ENCODE data around the gene TARBP2.
A peak's percentile ranks its signal among the peaks of the same experiment; 100 is the strongest.

Gene TARBP2

DNA sequence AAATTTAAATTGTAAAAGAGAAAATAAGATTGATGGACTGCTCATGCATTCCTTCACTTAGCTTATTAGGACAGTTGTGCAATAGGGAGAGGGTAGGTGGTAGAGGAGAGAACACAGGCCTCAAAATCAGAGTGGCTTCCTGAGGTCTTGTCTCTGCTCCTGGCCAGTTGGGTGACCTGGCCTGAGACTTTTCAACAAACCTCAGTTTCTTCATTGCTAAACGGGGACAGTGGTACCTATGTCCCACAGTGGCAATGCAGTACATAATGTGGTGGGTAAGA lies 4.4 kb upstream of the TARBP2 start:
- no peak for DNase-seq

DNA sequence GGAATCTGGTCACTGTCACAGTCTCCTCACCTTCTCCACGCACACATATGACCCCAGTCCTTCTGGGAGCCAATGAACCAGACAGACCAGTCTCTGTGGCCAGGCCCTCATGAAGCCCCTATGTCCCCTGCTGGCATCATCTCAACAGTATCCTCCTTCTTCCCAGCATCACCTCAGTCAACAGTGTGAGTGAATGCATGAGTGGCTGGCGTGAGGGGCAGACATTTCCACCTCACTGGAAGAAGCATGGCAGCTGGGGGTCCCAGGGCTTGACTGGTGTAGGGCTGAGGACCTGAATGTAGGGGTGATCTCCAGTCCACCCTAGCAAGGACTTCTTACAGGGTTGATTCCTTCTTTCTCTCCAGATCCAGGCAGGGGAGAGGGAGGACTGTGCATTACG lies 3.6 kb upstream of the TARBP2 start:
- DNase-seq: no peak

DNA sequence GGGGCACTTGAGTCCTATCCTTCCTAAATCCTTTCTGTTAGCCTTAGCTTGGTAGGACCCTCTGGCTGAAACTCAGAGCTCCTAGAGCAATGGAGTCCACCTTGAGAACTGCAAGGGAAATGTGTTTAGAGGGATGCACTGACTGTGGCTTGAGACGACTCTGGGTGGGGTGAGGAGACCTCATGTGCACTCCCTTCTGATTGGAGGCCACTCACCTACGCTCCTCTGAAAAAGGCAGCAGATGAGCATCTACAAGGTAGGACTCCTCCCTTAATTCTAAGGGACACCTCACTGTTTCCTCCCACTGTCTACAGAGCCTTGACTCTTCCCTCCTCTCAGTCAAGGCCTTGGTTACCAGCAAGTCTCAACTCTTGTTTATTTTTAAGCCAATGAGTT lies 2.9 kb upstream of the TARBP2 start:
- no peak for DNase-seq

DNA sequence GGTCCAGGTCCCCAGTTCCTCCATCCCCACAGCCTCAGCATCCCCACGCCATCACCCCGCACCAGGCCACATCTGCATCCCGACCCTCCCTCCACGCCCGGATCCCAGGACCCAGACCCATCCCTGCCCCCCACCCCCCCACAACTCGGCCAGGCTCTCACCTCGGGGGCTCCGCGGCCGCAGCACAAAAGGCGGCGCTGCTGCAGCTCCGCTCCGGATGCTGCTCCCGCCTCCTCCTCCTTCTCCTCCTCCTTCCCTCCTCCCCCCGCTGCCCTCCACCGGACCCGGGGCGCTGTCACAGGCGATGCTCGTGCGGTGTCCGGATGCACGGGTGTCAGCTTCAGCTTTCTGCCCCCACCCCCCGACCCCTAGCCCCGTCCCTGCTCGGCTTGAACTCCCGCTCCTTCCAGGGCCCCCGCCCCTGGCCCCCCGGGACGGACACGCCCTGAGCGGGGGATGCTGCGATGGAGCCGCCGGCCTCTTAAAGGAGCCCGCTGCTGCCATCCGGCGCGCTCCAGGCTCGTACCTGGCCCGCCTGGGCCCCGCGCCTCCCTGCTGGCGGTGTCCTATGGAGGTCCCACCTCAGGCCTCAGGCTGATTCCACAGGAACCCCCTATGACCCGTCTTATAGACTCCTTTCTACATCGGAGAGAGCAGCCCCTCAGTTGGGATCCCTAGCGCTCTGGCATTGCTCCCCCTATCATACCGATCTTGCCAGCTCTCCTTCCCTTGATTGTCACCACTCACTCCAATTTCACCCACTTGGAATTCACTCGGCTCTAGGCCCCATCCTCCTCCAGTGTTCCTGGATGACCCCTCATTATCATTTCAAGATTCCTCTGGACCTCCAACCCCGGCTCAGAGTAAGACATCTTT lies 1.6 kb upstream of the TARBP2 start, which contains the start of gene MAP3K12:
Gene MAP3K12, minus strand, starts transcription at position 193 of the 876 bp plus-strand sequence. CDS start 12,067 bp downstream, outside the sequence.
- peak; percentile 78 for DNase-seq

DNA sequence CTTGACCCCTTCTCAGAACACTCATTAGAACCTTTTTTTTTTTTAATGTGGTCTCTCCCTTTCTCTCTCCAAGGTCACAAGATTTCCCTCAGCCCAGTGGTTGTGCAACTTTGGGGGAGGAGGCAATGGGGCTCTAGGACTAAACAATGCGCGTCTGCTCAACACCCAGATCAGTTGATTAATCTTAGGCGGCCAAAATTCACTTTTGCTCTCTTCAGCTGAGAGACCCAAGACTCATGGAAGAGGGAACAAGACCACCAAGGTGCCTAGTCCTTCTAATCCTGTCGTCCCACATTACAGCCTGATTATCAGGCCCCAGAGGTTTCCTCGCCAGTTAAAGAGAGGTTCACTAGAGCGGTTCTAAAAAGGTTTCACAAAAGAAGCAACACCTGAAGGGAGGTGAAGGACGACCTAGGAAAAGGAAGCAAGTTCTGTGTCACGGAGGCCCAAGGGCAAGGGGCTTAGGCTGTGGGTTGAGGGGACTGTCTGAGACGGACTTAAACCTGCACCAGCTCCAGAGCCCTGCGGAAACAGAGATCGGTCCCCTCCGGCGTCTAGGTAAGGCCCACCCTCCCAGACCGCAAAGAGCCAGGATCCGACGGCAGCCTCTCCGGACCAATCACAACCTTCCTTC lies 824 bp upstream of the TARBP2 start:
- no peak for DNase-seq

DNA sequence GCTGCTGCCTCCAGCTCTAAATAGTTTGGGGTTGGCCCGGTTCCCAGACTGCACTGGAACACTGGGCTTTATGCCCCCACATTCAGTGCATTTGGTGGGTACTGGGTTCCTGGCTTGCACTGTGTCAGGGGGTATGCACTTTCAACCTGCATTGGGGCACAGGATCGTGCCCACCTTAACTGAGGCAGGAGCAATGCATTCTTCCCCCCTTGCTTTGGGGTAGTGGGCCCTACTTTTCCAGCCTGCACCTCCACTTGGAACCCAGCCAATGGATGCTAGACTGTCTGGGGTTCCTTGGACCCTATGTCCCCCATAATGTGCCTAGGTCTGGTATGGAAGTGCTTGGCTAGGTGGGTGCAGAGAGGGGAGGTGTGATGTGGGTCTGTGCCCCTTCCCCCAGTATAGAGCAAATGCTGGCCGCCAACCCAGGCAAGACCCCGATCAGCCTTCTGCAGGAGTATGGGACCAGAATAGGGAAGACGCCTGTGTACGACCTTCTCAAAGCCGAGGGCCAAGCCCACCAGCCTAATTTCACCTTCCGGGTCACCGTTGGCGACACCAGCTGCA lies 615 bp downstream of the TARBP2 start:
- no peak for DNase-seq

DNA sequence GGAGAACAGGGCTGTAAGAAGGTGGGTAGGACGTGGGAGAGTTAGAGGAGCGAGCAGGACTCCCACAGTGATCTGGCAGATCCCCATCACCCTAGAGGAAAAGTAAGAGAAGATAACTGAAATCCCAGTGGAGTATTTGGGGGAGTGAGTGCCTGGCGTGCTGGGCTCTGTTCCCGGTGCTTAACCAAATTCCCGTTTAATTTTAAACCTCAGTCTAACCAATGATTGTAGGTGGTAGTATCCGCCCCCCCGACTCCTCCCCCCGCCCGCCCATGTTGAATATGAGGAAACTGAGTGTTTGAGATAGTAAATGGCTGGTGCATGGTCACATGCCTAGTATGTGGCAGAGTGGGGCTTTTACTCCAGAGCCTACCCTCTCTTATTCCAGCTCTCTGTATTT lies 1.2 kb downstream of the TARBP2 start:
- no peak for DNase-seq

DNA sequence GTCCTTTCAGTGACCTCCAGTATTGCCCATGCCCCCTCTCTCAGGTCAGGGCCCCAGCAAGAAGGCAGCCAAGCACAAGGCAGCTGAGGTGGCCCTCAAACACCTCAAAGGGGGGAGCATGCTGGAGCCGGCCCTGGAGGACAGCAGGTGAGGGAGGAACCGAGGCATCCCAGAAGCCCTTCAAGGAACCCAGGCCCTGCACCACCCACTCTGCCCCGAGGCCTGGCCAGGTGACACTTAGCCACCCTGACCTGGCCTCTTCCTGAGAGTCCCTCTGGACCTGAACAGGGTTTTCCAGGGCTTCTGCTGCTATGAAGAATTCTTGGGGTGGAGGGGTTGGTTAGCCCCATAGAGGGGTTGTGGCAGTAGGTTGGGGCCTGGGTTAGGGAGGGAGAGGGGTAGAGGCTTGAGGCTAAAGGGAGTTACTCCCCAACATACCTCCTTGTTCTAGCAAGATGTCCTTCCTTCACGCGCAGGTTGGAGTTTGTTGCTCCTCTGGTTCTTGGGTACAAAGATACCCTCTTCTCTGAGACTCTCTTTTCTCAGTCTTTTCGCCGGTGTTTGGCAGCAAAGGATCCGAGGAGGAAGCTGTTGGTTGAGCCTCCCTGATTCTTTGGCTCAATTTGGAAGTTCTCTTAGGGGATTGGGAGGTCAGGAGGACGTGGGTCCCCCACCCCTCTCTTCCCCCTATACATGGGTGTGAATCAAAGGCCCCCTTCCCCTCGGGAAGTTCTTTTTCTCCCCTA lies 2.1 kb downstream of the TARBP2 start:
- DNase-seq: no peak

DNA sequence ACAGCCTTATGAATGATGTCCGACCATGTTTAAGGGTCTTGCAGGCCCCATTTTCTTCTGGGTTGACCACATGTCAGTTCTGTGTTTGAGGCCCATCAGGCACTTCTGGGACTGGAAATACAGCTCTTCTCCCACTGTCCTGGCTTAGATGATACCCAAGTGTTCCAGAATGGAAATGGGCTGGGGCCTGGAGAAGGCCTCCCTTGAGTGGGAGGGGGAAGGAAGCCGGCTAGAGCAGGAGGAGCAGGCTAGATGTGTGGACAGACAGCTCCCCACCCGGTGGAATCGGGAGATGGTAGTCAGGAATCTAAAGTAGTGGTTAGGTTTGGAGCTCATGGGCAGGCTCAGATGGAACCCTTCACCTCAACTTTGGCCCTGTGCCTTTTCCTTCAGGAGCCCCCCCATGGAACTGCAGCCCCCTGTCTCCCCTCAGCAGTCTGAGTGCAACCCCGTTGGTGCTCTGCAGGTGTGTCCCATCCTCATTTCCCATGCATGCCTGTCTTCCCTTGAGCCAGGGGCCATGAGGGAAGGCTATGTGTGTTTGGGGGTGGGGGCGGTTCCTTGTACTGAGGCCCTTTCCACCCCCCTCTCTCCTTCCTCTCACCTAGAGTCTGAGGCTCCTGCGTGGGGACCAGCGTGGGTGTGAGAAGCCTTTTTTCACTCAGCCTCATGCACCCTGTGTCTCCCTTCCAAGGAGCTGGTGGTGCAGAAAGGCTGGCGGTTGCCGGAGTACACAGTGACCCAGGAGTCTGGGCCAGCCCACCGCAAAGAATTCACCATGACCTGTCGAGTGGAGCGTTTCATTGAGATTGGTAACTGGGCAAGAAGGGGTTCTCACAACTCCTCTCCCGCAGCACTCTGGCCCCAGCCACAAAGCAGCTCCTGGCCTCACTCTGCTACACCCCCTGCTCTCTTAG lies 3.2 kb downstream of the TARBP2 start:
- DNase-seq: no peak

DNA sequence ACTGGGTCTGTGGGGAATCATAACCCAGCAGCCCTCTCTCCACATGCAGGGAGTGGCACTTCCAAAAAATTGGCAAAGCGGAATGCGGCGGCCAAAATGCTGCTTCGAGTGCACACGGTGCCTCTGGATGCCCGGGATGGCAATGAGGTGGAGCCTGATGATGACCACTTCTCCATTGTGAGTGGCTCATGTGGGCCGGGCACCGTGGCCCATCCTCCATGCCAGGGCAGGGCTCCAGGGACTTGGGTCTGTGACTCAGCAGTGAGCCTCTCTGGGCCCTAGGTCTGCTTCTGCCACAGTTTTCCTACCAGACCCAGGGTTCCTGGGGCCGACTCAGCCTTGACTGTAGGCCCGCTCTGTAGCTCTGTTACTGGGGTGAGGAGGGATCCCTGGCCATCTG lies 4.0 kb downstream of the TARBP2 start:
- DNase-seq: no peak

DNA sequence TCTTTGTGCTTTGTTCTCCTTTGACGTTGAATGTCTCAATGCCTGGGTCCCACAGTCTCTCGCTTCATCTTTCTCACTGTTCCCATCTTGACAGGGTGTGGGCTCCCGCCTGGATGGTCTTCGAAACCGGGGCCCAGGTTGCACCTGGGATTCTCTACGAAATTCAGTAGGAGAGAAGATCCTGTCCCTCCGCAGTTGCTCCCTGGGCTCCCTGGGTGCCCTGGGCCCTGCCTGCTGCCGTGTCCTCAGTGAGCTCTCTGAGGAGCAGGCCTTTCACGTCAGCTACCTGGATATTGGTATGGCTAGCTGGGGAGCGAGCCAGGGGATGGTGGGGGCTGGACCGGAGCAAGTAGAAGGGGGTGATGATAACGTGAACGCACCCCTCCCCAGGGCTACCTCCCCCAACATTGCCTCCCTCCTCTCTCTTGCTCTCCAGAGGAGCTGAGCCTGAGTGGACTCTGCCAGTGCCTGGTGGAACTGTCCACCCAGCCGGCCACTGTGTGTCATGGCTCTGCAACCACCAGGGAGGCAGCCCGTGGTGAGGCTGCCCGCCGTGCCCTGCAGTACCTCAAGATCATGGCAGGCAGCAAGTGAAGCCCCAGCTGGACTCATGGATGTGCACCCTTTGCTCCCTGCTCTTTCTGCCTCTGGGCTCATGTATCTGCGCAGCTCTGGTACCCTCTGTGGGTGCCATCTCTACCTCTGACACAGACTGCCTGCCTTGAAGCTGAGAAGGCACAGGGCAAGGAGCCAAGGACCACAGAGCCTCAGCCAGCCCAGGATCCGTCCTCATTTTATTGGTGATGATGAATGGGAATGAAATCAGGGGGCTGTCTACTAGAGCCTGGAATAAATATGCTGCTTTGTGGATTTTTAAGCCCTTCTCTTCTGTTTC lies 4.7 kb downstream of the TARBP2 start:
- DNase-seq: no peak

DNA sequence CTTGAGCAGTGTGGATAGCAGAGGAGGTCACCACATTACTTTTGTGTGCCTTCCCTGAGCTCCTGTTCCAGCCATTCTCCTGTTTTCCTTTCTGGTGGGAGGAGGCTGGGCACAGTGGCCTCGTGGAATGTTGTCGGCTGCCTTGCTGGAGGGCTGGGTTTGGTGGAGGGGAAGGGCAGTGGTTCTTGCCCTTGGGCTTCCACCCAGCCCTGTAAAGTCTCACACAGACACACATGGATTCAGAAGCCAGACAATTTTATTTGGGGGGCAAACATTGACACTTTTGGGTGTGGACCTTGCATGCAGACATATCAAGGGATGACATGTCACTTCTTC lies 5.3 kb downstream of the TARBP2 start:
- no peak for DNase-seq

DNA sequence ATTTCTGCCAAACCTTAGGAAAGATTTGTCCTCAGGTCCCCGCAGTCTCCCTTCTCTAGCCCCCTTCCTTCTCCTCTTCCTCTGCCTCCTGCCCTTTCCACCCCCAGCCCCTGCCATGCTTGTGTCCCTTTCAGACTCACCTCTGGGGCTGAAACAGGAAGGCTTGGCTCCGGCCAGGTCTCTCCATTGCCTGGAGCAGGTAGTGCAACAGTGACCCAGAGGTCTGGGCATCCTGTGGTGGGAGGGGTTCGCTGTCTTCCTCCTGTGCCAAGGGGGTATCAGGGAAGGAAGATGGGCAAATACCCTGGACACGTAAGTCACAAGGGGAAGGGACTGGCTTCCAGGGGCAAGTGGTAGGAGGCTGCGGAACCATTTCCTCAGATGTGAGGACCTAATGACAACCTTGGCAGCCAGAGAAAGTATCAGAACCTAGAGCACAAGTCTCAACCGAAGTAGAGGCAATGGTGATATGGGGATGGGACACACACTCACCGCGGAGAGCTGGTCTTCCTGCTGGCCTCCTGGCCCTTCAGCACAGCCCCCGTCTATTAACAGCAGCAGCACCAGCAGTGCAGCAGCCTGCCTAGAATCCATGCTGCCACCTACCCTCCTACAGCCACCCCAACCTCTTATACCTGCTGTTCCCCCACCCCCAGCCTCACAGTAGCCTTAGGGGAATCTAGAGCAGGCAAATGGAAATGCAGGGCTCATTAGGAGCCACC lies 6.0 kb downstream of the TARBP2 start, which contains the start of gene NPFF:
Gene NPFF, minus strand, starts transcription at position 604 of the 722 bp plus-strand sequence. Its CDS starts 10 bp downstream, at position 594.
- DNase-seq: no peak

DNA sequence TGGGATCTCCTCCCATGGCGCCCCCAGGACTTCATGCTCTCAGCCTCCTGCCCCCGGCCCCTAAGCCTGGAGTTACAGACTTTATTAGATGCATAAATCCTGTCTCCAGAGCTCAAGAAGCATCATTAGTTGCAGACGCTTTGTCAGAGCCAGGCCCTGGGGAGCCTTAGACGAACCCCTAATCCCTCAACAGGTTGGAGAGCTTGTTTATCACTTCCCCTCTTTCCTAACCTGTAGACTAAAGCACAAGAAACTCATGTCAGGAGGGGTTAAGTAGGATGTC lies 6.5 kb downstream of the TARBP2 start:
- no peak for DNase-seq

DNA sequence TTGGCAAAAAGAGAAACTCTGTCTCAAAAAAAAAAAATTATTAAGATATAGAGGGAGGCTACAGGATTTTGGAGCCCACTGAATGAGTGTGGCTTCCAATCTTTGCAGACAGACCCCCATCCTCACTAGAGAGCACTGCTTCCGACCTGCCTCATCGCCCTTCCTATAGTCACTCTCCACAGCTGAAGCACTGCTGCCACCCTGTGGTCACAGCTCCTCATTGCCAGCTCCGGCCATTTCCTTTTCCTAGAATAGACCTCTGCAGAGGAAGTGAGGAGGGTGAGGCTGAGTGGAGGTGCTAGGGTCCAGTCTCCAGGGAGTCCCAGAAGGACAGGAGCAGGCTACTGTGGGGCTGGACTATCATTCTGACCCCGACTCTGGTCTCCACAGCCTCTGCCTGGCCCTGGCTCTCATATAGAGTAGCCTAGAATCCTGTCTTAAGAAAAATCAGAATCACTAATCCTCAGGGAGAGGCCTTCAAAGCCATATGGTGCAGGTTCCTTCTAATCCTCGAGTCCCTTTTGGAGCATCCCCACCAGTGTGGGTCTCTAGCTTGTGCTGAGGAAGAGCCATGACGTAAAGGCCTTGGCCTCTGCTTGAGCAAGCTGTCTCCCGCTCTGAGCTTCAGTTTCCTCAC lies 7.6 kb downstream of the TARBP2 start:
- peak; percentile 88 for DNase-seq

DNA sequence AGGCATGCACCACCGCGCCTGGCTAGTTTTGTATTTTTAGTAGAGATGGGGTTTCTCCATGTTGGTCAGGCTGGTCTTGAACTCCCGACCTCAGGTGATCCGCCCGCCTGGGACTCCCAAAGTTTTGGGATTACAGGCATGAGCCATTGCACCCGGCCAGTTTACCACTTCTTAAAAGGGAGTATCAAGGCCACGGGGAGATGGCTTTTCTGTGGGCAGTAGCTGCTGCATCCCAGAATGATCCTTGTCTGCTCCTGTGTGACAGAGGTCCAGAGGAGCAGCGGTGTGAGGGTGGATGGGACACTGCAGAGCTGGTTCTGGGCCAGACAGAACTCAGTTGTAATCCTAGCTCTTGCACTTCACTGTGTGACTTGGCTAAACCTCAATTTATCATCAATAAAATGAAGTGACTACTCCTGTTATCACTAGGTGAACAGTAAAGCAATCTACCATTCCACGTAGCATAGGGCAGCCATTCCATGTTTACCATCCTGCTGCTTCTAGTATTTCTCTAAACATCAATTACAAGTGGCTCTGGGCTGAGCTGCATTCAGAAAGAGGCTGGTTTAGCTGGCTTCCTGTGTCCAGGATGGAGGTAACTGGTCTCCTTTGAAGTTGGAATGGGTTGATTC lies 9.2 kb downstream of the TARBP2 start:
- DNase-seq: no peak

DNA sequence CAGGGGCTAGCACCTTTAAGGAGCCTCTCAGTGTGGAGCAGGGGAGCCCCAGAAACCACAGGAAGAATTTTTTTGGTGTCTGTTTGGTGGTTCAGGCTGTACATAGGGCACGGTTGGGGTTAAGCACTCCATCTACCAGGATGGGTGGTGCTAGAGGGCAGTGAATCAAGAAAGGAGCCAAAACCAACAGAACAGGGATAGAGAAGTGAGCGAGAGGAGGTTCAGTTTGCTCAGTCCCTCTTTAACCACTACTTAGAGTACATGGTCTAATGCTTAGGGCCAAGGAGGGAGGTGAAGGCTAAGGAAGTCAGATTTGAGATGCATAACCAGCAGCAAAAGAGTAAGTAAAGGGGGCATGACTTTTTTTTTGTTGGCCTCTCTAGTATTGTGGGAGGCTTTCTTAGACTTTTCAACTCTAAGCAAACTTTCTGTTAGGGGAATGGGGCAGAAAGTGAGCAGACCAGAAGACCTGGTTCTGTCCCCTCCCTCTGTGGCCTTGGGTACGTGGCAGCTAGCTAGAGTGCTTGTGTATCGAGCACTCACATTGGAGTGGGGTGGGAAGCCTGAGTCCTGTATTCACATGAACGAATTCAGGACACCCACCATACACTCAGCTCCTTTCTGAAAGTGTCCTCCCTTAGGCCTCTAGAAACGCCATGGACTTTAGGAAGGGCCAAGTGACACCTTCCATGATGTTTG lies 12.8 kb downstream of the TARBP2 start:
- DNase-seq: no peak

DNA sequence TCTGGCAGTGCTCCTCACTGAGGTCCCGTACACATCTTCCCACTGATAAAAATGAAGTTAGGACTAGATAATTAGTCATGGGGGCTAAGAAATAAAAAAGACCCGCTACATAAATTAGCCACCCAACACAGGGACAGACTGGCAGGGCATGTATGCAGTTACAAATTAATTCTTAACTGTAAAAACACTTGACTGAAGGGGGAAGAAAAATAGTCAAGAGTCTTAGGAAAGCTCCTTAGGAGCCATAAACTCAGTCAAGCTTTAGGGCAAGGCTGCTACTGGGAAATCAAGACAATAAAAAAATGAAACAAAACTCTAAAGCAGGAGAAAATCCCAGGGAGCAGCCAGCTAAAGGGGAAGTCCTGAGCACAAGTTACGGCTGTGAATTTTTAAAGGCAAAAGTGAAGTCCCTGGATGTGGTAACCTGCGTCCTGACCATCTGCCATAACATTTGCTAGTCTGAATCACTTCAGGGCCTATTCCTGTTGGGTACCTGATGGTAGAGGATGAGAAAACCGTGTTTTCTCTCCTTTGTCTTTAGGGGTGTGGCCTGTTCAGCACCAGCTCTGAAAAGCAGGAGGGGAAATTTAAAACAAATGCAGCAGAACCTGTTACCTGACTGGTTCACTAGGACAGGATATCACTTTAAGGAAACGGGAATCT lies 13.7 kb downstream of the TARBP2 start:
- DNase-seq: no peak

DNA sequence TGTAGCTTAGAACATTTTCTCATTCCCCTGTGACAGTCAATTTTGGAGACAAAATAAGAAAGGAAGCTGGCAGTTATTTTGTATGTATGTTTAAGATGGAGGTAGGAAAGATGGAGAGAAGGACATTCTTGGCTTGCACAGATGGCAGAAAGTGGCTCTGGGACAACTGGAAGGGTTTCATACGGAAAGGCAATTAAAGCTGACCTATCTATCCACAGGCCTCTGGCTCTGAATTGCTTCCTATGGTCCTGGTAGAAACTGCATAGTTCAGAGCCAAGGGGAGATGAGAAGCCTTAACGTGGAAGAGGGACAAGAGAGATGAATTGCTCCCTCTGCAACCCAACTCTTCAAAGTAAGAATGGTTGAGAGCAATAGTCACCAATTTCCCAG lies 14.2 kb downstream of the TARBP2 start:
- no peak for DNase-seq

Measured in stimulated activated CD4-positive, alpha-beta T cell treated with anti-CD3 and anti-CD28 coated beads, Interleukin-15, amount 100 ng/mL, for 24 hours (primary cell).